GM18870 (cell line): ENCODE data around the gene NUP93.

Source experiments
- ATAC-seq: cut with Tn5 transposase; IDR thresholded peaks from one replicate; pipeline ENCODE4 v1.9.1; 2021; ENCODE audit warnings: moderate library complexity; ENCODE audit not compliant: unreplicated experiment

Gene NUP93

DNA sequence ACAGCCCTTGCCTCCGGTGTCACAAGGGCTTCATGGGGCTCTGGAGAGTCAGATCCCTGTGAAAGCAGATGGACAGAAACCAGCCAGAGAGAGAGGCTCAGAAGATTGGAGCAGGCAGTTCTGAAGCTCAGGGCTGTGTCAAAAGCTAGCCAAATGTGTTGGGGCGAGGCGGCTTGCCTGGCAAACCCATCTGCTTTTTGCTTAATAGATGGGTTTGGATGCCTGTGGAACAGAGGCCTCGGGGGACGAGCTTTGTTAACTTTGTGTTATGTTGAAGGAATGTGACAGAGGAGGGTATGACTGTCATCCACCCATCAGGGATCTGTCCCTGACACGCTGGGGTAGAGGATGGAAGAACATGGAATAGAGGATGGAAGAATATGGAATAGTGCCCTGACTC lies 114.1 kb downstream of the NUP93 start:
- ATAC-seq: no peak

DNA sequence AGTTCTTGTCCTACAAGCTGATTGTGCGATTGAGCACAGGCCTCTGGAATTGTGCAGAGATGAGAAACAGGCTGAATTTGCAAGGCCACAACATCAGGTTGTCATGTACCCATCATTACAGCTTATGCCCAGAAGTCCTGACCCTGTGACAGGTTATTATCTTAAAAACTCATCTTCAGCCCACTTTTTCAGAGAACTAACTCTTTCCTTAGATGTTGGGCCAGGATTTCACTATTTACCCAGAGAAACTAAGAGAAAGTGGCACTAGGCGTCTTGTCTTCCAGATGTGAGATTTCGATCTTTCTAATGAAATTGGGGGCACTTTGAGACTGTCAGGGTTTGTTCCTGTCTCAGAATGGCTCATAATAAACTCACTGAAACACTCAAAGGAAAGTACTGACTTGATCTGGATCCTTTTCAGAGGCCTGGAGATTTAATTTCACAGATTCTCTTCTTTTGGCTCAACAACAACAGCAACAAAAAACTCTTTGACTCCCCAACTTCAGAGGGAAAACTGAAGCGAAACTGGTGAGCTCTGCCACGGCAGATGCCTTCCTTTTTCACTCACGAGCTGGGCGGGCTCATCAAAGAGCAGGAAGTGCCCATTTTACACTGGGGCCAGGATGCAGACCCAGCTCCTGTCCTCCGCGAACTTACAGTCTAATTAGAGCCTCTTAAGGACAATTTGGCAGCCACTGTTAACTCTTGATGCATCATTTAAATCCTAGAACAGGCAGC lies 117.4 kb downstream of the NUP93 start:
- no peak for ATAC-seq

DNA sequence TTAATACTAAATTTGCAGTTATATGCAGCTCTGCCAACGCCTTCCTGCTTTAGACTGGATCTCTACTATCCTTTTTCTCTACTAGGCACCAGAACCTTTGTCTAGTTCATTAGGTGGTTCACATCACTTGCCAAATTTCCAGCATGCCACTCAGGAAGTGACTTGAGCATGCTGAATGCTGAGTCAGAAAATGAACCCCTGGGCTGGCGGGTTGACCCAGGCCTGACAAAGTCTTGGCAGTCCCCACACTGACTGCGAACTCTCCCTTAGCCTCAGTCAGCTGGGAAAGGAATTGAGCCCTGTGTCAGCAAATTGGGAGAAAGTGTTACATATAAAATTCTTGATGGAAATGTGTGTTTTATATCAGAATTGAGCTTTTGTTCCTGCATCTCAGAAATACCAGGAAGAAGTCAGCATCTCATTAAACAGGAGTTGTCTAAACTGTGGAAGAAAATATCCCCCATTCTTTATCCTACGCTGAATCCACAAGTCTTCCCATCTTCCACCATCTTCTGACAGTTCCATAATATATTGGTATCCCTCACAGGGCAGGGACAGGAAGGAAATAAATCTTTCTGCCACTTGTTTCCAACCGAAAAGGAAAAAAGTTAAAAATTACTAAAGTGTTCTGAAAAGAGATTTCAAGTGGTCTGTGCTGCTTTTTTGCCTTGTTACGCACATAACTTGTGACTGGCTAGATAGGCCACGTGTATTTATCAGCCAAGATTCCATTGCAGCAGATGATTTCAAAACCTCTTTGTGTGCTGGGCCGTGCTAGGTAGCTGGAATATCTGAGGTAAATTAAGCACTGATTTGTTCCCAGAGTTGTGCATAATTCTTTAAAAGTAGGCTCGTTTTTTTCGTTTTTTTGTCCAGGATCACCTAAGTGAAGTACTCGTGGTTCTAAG lies 118.4 kb downstream of the NUP93 start:
- no peak for ATAC-seq

DNA sequence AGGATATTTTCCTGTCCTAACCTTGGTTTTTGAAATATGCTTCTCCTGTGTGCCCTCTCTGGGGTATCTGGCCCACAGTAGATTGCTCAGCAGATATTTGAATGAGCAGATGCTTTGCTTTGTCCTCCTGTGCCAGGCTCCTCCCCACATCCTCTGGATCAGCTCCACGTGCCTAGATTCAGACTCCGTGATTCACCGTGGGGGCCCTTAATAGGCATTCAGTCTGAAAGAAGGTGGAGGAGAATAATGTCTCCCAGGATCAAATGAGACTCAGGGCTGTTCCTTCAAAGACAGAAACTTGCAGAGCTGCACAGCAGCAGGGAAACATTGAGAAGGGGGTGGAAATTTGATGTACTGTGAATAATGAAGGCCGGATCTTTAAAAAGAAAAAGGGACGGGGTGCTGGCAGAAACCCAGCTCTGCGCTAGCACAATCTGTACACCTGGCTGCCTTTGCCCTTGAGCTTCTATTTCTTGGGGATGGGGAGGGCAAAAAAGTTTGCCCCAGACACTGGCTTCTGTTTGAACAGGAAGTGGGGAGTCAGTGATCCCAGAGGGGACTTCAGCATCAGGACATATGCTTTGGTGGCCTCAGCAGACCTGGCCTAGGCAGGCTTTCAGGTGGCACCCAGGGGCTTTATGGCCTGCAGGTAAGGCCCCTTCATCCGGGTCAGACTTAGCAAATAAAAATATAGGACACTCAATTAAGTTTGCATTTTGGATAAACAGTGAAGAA lies 119.2 kb downstream of the NUP93 start:
- no peak for ATAC-seq

DNA sequence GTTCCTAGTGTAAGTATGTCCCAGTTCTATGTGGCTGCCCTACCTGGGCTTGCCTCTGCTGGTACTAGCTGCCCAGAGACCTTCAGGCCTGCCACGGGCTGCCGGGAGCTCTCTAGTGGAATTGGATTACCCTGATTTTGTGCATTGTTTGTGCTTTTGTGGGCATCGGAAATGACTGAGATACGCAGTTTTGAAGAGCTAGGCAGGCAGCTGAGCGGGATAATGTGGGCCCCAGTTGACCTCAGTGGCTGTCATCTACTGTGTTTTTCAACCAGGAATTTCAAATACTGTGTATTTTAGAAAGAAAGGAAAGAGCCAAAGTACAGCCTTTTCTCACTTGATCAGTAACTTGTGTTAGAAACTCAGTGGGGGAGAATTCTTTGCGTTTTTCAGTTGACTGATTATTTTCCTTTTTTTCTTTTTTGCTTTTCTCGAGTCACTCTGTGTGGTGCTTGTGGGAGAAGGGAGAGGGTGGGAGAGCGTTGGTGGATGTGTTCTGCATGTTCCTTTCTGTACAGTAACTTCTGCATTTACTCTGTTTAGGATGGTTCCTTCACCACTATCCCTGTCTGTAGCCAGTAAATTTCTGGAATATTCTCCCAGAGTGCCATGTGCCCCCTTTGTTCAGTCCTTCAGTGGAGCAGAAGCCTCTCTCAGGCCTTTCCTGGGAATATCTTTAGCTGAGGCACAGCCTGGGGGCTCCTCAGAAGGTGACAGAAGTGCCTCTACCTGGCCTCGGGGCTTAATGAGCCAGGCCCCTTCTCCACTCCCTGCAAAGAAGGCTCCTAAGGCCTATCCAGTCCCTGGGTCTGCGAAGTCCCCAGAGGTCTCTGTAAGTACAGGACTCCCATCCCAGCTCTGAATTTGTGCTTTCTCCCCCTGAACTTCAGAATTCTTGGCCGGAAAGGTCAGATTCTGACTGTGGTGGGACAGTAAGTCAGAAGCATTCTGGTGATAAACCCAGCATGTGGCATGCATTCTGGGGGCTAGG lies 120.1 kb downstream of the NUP93 start:
- ATAC-seq: no peak

DNA sequence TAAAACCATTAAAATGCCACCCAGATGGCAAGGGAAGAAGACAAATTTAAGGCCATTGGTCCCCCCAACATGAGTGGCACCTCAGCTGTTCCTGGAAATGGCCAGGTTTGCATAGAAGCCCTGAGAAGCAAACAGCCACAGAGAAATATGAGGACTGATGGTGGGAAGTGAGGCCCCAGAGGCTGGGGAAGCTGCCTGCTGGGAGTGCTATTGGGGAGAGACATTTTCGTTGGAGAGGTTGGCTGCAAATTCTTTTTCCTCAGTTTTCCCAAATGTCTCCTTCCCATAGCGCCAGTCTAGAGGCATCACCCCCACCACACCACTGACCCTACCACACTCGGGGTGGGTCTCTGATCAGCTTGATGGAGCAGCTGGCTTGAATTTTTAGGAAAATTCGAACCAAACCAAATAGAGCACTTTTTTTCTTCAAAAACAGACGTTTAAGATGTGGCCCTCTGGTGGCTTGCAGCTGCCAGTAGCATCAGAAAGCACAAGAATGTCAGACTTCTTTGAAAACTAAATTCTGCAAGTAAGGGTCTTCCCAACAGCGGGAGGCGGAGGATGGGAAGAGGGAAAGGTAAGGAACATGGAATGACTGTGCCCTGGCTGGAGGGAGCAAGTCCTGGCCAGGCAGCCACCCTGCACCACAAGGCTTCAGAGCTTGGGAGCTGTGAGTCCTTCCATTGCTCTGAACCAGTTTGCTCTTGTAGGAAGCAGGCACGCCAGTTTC lies 121.9 kb downstream of the NUP93 start:
- ATAC-seq: no peak

DNA sequence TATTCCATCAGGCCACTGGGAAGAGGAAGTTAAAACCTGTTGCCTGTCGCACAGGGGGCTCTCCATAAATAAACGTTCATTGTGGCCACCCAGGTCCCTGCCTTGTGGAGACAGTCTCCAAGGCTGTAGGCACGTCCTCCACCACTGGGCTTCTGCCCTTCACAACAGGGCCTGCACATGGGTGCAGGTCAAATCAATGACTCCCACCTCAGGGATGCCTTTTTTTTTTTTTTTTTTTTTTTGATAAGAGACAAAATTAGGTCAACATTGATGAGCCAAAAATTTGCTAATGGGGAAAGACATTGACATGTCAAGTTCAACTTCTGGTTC lies 122.4 kb downstream of the NUP93 start:
- no peak for ATAC-seq

DNA sequence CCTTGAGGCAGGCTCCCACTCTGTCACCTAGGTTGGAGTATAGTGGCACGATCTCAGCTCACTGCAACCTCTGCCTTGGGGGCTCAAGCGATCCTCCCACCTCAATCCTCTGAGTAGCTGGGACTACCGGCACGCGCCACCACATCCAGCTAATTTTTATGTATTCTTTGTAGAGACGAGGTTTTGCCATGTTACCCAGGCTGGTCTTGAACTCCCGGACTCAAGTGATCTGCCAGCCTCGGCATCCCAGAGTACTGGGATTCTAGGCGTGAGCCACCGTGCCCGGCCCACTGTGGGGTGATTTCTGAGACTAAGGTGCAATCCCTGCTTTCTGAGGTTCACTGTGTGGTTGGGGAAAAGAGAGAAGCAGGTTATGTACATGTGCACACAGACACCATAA lies 123.0 kb downstream of the NUP93 start:
- no peak for ATAC-seq

DNA sequence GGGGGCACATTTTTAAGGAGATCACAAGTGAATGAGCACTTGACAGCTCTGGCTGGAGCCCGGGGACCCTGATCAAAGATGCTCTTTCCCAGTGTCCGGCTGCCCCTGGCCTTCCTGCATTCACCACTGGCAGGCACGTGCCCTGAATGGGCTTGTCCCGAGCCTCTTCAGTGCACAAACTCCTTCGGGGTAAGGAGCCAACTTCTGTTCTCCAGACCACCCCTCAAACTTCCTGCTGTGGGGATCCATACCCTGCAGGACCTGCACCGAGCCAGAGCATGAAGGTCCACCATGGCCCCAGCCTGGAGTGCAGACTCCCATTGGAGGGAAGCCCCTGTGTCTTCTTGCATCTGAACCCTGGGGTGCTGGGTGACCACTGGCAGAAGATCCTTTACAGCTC lies 125.3 kb downstream of the NUP93 start:
- ATAC-seq: no peak

DNA sequence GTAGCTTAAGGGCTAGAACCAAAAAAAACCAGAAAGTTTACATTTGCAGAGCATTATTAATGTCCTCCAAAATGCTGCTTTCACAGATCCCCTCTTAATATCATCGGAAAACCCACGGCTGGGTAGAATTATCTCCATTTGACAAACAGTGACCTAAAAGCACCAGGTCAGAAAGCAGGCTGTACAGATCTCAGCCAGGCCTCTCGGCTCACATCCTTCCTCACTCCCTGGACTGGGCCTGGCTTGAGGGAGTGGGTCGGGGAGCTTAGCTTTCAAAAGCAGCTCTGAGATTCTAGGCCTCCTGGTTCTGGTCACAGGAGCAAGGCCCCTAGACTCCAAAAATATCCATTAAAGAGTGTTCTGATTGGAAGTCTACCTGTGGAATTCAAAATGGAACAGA lies 126.0 kb downstream of the NUP93 start:
- ATAC-seq: no peak

DNA sequence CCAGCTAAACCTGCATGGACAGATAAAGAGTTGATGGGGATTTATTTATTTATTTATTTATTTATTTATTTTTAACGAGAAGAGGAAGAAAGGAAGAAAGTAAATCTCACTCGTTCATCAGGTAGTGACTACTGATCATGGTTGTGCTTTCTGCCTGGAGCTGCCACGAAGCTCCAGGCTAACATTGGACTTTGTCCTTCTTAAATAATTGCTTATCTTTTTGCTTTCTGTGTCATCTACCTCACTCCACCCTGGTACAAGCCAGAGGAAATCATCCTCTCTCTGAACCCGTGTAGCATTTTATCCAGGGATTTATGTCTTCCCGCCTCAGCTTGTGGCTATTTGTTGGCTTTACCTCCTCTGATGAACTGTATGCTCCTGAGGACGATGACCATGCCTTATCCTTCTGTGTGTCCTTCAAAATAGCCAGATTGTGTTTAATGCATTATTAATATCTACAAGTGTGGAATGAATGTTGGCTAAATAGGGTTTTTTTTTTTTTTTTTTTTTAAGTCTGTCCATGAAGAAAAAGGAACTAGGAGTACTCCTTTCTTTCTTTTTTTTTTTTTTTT lies 127.0 kb downstream of the NUP93 start:
- no peak for ATAC-seq

DNA sequence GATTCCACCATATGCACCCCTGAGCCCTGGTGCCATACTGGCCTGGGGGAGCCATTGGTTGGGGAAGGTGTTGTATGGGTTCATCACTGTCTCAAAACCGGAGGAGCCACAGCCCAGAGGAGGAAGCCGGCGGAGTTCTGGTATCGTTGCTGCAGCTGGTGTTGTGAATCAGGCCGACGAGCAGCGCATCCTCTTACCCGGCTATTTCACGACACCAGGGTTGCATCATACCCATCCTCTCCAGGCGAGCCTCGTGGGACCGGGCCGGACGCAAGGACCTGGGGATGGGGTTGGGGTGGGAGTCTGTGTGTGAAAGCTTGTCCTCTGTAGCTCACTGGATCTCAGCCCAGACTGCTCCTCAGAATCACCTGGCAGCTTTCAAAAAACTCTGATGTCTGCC lies 128.4 kb downstream of the NUP93 start:
- no peak for ATAC-seq

DNA sequence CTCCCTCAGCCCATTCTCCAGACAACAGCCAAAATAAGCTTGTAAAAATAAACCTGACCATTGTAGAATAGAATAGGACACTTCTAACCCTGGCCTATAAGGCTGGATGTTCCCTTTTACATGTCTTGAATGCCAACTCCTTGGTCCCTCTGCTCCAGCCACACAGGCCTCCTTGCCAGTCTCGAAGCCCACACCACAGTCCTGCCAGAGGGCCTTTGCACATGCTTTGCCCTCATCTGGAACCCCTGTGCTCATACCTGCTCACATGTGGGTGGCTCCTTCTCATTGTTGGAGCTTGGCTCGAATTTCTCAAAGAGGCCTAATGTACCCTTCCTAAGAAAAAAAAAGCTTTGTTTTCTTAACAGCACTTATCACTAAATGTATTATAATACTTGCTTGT lies 129.7 kb downstream of the NUP93 start:
- no peak for ATAC-seq

DNA sequence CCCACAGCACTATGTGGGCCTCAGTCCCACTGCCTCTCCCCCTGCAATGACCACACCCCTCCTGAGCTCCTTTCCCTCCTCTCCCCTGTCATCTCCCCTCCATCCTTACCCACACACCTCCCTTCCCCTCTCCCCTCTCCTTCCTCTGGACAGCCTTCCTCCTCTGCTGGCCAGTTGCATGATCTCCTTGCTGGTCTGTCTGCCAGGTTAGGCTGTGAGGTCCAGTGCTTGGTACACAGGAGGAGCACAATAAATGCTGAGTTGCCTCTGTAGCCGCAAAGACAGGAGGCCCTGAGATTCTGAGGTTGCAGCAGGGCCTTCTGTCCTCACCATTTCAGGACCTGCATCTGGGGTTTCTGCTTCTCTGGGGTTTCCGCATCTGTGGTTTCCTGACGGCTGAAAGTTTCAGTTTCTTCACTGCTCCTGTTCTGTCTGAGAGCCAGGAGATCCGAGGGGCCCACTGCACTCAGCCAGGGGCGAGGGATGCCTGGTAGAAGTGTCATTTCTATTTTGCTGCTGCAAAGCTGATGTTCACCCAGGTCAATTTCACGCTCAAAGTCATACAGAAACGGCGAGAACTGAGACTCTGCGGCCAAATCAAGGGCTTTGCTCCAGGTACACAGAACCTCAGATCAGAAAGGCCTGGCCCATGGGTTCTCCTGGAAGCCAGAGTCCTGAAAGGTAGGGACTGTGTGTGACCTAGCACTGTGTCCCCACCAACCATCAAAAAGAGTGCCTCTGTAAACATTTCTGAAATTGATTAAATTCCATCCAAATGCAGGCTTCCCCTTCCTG lies 130.5 kb downstream of the NUP93 start:
- peak; percentile 73 for ATAC-seq

DNA sequence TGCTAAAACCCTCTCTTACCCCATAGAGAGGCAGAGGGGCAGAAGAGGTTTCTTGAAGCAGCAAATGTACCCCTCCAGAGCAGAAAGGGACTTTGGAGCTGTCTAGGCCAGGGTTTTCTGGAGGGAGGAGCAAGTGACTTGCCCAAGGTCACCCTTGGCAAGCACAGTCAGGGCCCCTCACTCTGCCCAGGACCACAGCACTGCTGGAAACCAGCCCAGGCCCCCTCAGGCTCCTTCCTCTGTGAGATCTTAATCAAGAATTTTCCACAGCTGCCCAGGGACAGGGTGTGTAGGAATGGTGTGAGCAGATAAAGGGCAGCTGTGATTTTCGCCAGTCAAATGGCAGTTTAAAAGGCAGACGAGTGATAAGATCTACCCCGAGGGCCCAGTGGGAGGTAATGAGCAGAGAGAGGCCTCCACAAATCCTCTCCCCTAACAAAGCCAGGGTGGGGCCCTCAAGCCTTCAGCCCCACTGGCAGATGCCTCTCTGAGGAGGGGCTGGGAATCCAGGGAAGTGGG lies 131.2 kb downstream of the NUP93 start:
- no peak for ATAC-seq

DNA sequence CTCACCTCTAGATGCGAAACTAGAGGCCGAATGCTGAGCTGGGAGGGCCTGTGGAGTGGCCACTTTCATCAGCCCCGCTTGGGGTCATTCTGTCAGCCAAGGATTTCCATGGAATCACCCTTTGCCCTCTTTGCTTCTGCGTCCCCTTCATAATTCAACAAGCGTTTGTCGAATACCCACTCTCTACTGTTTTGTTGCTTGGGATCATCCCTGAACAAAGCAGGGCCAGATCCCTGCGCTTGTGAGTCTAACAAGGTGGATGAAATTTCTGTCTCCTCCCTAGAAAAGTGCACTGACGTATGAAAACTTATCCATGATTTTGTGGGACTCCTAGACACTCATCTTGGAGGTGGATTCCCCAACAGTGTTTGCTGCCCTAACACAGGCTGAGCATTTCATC lies 131.8 kb downstream of the NUP93 start:
- ATAC-seq: no peak

DNA sequence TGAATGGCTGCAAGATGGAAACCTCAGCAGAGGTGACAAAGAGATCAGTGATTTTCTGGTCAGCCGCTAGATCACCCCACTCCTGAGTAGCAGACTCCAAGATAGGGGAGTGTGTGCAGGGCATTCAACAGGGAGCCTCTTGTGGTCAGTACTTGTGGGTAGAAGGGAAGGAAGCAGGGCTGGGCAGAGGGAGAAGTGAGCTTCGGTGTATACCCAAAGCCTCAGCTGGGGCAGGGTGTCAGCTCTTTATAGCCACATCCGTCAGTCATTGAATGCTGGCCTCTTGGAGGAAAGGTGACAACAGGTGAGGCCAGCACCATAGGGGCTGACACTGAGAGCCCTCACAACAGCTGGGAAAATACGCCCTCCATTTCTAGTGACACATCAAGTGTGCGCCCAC lies 132.8 kb downstream of the NUP93 start:
- ATAC-seq: no peak

DNA sequence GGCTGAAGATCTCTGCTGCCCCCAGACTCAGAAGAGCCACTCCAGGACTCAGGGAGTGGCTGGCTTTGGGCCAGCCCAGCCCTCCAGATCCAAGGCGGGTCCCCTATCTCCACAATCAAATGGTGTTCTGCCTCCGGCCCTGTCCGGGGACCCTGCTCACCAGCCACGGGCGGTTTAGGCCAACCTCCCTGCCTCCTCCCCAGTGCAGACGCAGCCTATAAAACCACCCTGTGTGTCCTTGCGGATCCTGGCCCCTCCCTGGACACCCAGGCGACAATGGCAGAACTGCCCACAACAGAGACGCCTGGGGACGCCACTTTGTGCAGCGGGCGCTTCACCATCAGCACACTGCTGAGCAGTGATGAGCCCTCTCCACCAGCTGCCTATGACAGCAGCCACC lies 135.0 kb downstream of the NUP93 start, which contains the start of gene SLC12A3:
SLC12A3 (plus strand) TSS at position 248 of the 400 bp plus-strand sequence; CDS start at position 277, 29 bp downstream.
- no peak for ATAC-seq
